Measurements from ENCODE around the gene FYN. TPM values are rescaled to one million over a fixed set of nuclear protein-coding genes. Genes with fewer than 3 reads are reported as not detected.

The FYN gene
- total RNA-seq, 1 experiment from 2014 or later: 18.5 TPM

- no peak for TF ChIP-seq CTCF (IDR thresholded peaks at IDR 0.05 in 2 of 3, conservative IDR thresholded peaks at IDR 0.05 in 1 of 3; ENCODE audit: borderline replicate concordance in 1 of 3, insufficient read depth in 1 of 3, low read depth in 2 of 3, low read length in 2 of 3)
- no peak for TF ChIP-seq CBX3 (IDR thresholded peaks at IDR 0.05; ENCODE audit: low read depth)
- TF ChIP-seq SIN3A (IDR thresholded peaks at IDR 0.05; ENCODE audit: low read depth): no peak
- TF ChIP-seq SP1 (IDR thresholded peaks at IDR 0.05; ENCODE audit: low read depth): no peak
Measured at GRCh38 chr6:111781041-111781708, 92.1 kb downstream of the FYN start (continued).

GRCh38 chr6:111780393-111780792, 92.9 kb downstream of the FYN start:
- ChIA-PET CTCF (no interaction called here), RAD21 (ENCODE audit: low non-redundant PET in 1 of 2, low total read pairs in 2 of 2, uncharacterized antibody in 2 of 2, unreplicated experiment in 2 of 2) (no interaction called here), POLR2A (no interaction called here)
- no peak overlapping the region for H2AFZ ChIP-seq (ENCODE audit: low read depth, low read length, poor library complexity, severe bottlenecking)
- no peak overlapping the region for H3K4me2 ChIP-seq (ENCODE audit: low read length)
- no peaks in the 10 kb centered on the region for H3K36me3 ChIP-seq (ENCODE audit: control insufficient read depth in 1 of 2, insufficient read depth in 2 of 2, low read length in 2 of 2)
- no peaks in the 10 kb centered on the region for H3K79me2 ChIP-seq (ENCODE audit: insufficient read depth, low read length)
- no peak for TF ChIP-seq CBX3 (IDR thresholded peaks at IDR 0.05; ENCODE audit: low read depth)
- no peak for TF ChIP-seq SIN3A (IDR thresholded peaks at IDR 0.05; ENCODE audit: low read depth)
- no peak for TF ChIP-seq ATF3 (IDR thresholded peaks at IDR 0.05)
- no peak for TF ChIP-seq EGR1 (IDR thresholded peaks at IDR 0.05; ENCODE audit: low read depth)
- TF ChIP-seq CTCF (IDR thresholded peaks at IDR 0.05 in 2 of 3, conservative IDR thresholded peaks at IDR 0.05 in 1 of 3; ENCODE audit: borderline replicate concordance in 1 of 3, insufficient read depth in 1 of 3, low read depth in 2 of 3, low read length in 2 of 3): no peak
- no peak for TF ChIP-seq REST (IDR thresholded peaks at IDR 0.05; ENCODE audit: low read depth)
- no peak for TF ChIP-seq ZNF274 (IDR thresholded peaks at IDR 0.05; ENCODE audit: low read depth, low read length)
- no peak for TF ChIP-seq ZBTB33 (IDR thresholded peaks at IDR 0.05; ENCODE audit: extremely low read depth, insufficient replicate concordance, low read length)
- TF ChIP-seq POLR2A (IDR thresholded peaks at IDR 0.05; ENCODE audit: borderline replicate concordance, extremely low read depth, insufficient read depth, insufficient read length): no peak
- TF ChIP-seq FOSL1 (IDR thresholded peaks at IDR 0.05; ENCODE audit: low read depth): no peak
- TF ChIP-seq POLR2AphosphoS5 (IDR thresholded peaks at IDR 0.05; ENCODE audit: low read depth, low read length): no peak
- TF ChIP-seq EZH2 (IDR thresholded peaks at IDR 0.05): no peak
- H3K9ac ChIP-seq (ENCODE audit: low read length): no peak overlapping the region
- H3K27ac ChIP-seq (ENCODE audit: low read depth, low read length): no peak overlapping the region
- no peak overlapping the region for H3K4me3 ChIP-seq (replicated peaks in 1 of 2; ENCODE audit: low read depth in 1 of 2, low read length in 2 of 2)
- H3K4me1 ChIP-seq (ENCODE audit: control insufficient read depth in 1 of 2, insufficient read depth in 2 of 2, low read length in 2 of 2): no peaks in the 10 kb centered on the region
- ATAC-seq (no peak), DNase-seq (ENCODE audit: low read depth, low spot score) (no peak)
- no peaks in the 10 kb centered on the region for H4K20me1 ChIP-seq (ENCODE audit: insufficient read depth)
- H3K9me2 ChIP-seq (ENCODE audit: insufficient read depth): no peaks in the 10 kb centered on the region
- no TSS peak for BruUV-seq (replicated peaks)
- intact Hi-C loops (cut with micrococcal nuclease): no loop called here
- H3K9me3 ChIP-seq (ENCODE audit: control insufficient read depth in 1 of 2, insufficient read depth in 1 of 2, low read depth in 1 of 2, low read length in 2 of 2): no peaks in the 10 kb centered on the region
- H3K27me3 ChIP-seq (ENCODE audit: insufficient read depth, low read length): no peaks in the 10 kb centered on the region
